K562 (cell line): ENCODE data around the gene ZNF32. TPM values are rescaled to one million over a fixed set of nuclear protein-coding genes. Genes with fewer than 3 reads are reported as not detected.
A peak's percentile ranks its signal among the peaks of the same experiment; 100 is the strongest.

Source experiments
- ATF7 ChIP-seq: fragments of 450-650 bp; IDR thresholded peaks from 2 replicates; pipeline ENCODE4 v1.7.1; 2014; ENCODE audit warnings: mild to moderate bottlenecking, moderate library complexity
- CHD4 ChIP-seq: fragments of 200-600 bp; sonication (generic); IDR thresholded peaks from 3 replicates; pipeline ENCODE4 v1.6.1; 2012; ENCODE audit warnings: low read depth, mild to moderate bottlenecking, mixed read lengths, low read length, inconsistent platforms; ENCODE audit not compliant: insufficient read depth, insufficient replicate concordance, poor library complexity, severe bottlenecking
- ESRRB ChIP-seq: fragments of 250-450 bp; sonication (Bioruptor Pico); IDR thresholded peaks from 2 replicates; pipeline ENCODE4 v1.5.0; 2020; ENCODE audit warnings: mild to moderate bottlenecking, moderate library complexity, borderline replicate concordance
- ETS1 ChIP-seq: conservative IDR thresholded peaks from 2 replicates; pipeline ENCODE4 v1.6.1; 2011; ENCODE audit warnings: low read depth, mild to moderate bottlenecking, low read length; ENCODE audit not compliant: control insufficient read depth
- FIP1L1 ChIP-seq: fragments of 200-400 bp; formaldehyde crosslinking; IDR thresholded peaks from 2 replicates; pipeline ENCODE4 v1.6.1; 2018; ENCODE audit warnings: mild to moderate bottlenecking, low read depth, low read length; ENCODE audit not compliant: poor library complexity, severe bottlenecking
- HMG20A ChIP-seq: fragments of 450-650 bp; formaldehyde crosslinking; conservative IDR thresholded peaks from 2 replicates; pipeline ENCODE4 v1.4.0; 2020; ENCODE audit warnings: mild to moderate bottlenecking, mixed read lengths
- MTA1 ChIP-seq: fragments of 450-650 bp; IDR thresholded peaks from 2 replicates; pipeline ENCODE4 v1.6.1; 2017; ENCODE audit warnings: borderline replicate concordance
- PHB2 ChIP-seq: fragments of 450-650 bp; IDR thresholded peaks from 2 replicates; pipeline ENCODE4 v1.6.1; 2017; ENCODE audit warnings: low read depth
- PHF20 ChIP-seq: fragments of 450-650 bp; IDR thresholded peaks from 2 replicates; pipeline ENCODE4 v1.6.1; 2018; ENCODE audit not compliant: partially characterized antibody
- POLR2A ChIP-seq: fragments of 450-650 bp; conservative IDR thresholded peaks from 2 replicates; pipeline ENCODE4 v1.6.1; 2016
- POLR3A ChIP-seq: IDR thresholded peaks from 2 replicates; pipeline ENCODE4 v1.6.1; 2011; ENCODE audit warnings: borderline replicate concordance, mild to moderate bottlenecking, moderate library complexity; ENCODE audit not compliant: insufficient read length, insufficient read depth; ENCODE audit errors: extremely low read depth
- RBM15 ChIP-seq: fragments of 200-400 bp; formaldehyde crosslinking; IDR thresholded peaks from 2 replicates; pipeline ENCODE4 v1.6.1; 2018; ENCODE audit warnings: mild to moderate bottlenecking, low read length, moderate library complexity; ENCODE audit not compliant: insufficient read depth
- RBM22 ChIP-seq: fragments of 200-400 bp; formaldehyde crosslinking; IDR thresholded peaks from 2 replicates; pipeline ENCODE4 v1.6.1; 2018; ENCODE audit warnings: low read length, low read depth; ENCODE audit not compliant: poor library complexity, severe bottlenecking
- SMARCC2 ChIP-seq: fragments of 450-650 bp; IDR thresholded peaks from 2 replicates; pipeline ENCODE4 v1.6.1; 2017; ENCODE audit warnings: antibody characterized with exemption, moderate library complexity, mild to moderate bottlenecking, low read depth
- SOX6 ChIP-seq: fragments of 450-650 bp; IDR thresholded peaks from 2 replicates; pipeline ENCODE4 v1.6.1; 2014; ENCODE audit warnings: mild to moderate bottlenecking
- ZBTB17 ChIP-seq: fragments of 450-650 bp; formaldehyde crosslinking; IDR thresholded peaks from 2 replicates; pipeline ENCODE4 v1.4.0; 2020; ENCODE audit warnings: mild to moderate bottlenecking
- ZNF121 ChIP-seq: sonication (generic); formaldehyde crosslinking; conservative IDR thresholded peaks from 2 replicates; pipeline ENCODE4 v1.8.0; 2022; ENCODE audit warnings: missing genetic modification reagents
- ZSCAN29 ChIP-seq: fragments of 450-650 bp; IDR thresholded peaks from 2 replicates; pipeline ENCODE4 v1.6.1; 2017
- polyA plus RNA-seq, 8 experiments: library from polyadenylated mRNA; depleted of rRNA in 4 of 8; stranded (reverse) in 5 of 8; unstranded in 3 of 8; fragments of >200 nt; fragmentation: Nextera tagmentation in 2 of 8; fragmentation: Illumina TruSeq in 1 of 8; extraction: Ambion mirVana in 2 of 8; extraction: Trizol in 1 of 8; gene quantifications; 2 replicates each; pipeline versions ENCODE4 v1.2.1 to v1.2.3, GENCODE V29; 2011 to 2014; ENCODE audit warnings: inconsistent platforms in 1 of 8, missing spikeins in 1 of 8
- total RNA-seq, 7 experiments: library from RNA; depleted of rRNA in 6 of 7; stranded (reverse); fragments of >200 nt in 6 of 7; fragmentation: Illumina TruSeq in 2 of 7; extraction: Trizol in 2 of 7; gene quantifications; 2 replicates each; pipeline versions ENCODE4 v1.2.1 to v1.2.3, GENCODE V29; 2011 to 2021; ENCODE audit warnings: low replicate concordance in 1 of 7
- TF ChIP-seq, protein P1 (sequence below): fragments of 450-650 bp; IDR thresholded peaks from 2 replicates; pipeline ENCODE4 v1.6.1; 2016
- TF ChIP-seq, protein P2 (sequence below): fragments of 250-450 bp; sonication (Bioruptor Pico); IDR thresholded peaks from 2 replicates; pipeline ENCODE4 v1.8.0; 2021; ENCODE audit warnings: borderline replicate concordance, mild to moderate bottlenecking, moderate library complexity; ENCODE audit not compliant: poor library complexity, severe bottlenecking
- TF ChIP-seq, protein P3 (sequence below), 2 experiments: fragments of 200-800 bp in 1 of 2; sonication (Bioruptor generic) in 1 of 2; sonication (generic) in 1 of 2; formaldehyde crosslinking in 1 of 2; IDR thresholded peaks in 1 of 2; conservative IDR thresholded peaks in 1 of 2; 2 replicates each; pipeline versions ENCODE4 v1.5.0 to v1.6.1; 2016 to 2020; ENCODE audit warnings: missing compliant biosample characterization in 1 of 2, missing genetic modification characterization in 1 of 2, missing genetic modification reagents in 1 of 2
- TF ChIP-seq, protein P4 (sequence below): fragments of 450-650 bp; formaldehyde crosslinking; IDR thresholded peaks from 2 replicates; pipeline ENCODE4 v1.4.0; 2022; ENCODE audit warnings: missing genetic modification characterization

ZNF32 gene
- total and polyA plus RNA-seq, 9 of the 15 experiments (the other 6 are each of a cell fraction or from before 2014, with no cell fraction given) = 17.3 to 57.0 (median 26.3) TPM

GRCh38 chr10:43648398-43649184, at the start of gene ZNF32 (continued):
- TF ChIP-seq FIP1L1 (peak; percentile 62), RBM15 (no peak), RBM22 (peak; percentile 62), HMG20A (CRISPR knock-in tag) (no peak), POLR3A (no peak), ATF7 (peak; percentile 51), SOX6 (0 out of 2 replicates have a peak, but pooled peaks have one; percentile 57), ETS1 (peak; percentile 99), CHD4 (no peak), POLR2A (peak; percentile 56; the same call in 1 of the 2 replicates), ZBTB17 (CRISPR knock-in tag) (peak; percentile 63; the same call in 1 of the 2 replicates), PHF20 (peak; percentile 81), PHB2 (no peak), ESRRB (CRISPR knock-in tag) (no peak), ZNF121 (CRISPR knock-in tag) (no peak), MTA1 (no peak), SMARCC2 (no peak), ZSCAN29 (peak; percentile 94)
- TF ChIP-seq, protein P1, sequence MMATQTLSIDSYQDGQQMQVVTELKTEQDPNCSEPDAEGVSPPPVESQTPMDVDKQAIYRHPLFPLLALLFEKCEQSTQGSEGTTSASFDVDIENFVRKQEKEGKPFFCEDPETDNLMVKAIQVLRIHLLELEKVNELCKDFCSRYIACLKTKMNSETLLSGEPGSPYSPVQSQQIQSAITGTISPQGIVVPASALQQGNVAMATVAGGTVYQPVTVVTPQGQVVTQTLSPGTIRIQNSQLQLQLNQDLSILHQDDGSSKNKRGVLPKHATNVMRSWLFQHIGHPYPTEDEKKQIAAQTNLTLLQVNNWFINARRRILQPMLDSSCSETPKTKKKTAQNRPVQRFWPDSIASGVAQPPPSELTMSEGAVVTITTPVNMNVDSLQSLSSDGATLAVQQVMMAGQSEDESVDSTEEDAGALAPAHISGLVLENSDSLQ = peak; percentile 95
- TF ChIP-seq, protein P2, sequence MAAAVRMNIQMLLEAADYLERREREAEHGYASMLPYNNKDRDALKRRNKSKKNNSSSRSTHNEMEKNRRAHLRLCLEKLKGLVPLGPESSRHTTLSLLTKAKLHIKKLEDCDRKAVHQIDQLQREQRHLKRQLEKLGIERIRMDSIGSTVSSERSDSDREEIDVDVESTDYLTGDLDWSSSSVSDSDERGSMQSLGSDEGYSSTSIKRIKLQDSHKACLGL = no peak
- TF ChIP-seq, protein P3, sequence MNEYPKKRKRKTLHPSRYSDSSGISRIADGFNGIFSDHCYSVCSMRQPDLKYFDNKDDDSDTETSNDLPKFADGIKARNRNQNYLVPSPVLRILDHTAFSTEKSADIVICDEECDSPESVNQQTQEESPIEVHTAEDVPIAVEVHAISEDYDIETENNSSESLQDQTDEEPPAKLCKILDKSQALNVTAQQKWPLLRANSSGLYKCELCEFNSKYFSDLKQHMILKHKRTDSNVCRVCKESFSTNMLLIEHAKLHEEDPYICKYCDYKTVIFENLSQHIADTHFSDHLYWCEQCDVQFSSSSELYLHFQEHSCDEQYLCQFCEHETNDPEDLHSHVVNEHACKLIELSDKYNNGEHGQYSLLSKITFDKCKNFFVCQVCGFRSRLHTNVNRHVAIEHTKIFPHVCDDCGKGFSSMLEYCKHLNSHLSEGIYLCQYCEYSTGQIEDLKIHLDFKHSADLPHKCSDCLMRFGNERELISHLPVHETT (CRISPR knock-in tag; conservative IDR thresholded peaks at IDR 0.05 in 1 of 2, IDR thresholded peaks at IDR 0.05 in 1 of 2) = peak; percentile 12 to 82; a peak in 2 of 4 replicates
- TF ChIP-seq, protein P4, sequence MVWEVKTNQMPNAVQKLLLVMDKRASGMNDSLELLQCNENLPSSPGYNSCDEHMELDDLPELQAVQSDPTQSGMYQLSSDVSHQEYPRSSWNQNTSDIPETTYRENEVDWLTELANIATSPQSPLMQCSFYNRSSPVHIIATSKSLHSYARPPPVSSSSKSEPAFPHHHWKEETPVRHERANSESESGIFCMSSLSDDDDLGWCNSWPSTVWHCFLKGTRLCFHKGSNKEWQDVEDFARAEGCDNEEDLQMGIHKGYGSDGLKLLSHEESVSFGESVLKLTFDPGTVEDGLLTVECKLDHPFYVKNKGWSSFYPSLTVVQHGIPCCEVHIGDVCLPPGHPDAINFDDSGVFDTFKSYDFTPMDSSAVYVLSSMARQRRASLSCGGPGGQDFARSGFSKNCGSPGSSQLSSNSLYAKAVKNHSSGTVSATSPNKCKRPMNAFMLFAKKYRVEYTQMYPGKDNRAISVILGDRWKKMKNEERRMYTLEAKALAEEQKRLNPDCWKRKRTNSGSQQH = no peak
